AG04450 (cell line): ENCODE data around the gene LPIN2. TPM values are rescaled to one million over a fixed set of nuclear protein-coding genes. Genes with fewer than 3 reads are reported as not detected.

Experiments used
- CTCF ChIA-PET: fragments of 300-600, 350-600 bp; formaldehyde crosslinking; extraction: SDS; loops from one replicate; lab custom pipeline; 2022; ENCODE audit warnings: antibody characterized with exemption, inconsistent platforms; lab: Charles Lee
- POLR2A ChIA-PET: fragments of 350-600 bp; formaldehyde crosslinking; extraction: SDS; loops from one replicate; lab custom pipeline; 2021; ENCODE audit warnings: antibody characterized with exemption, inconsistent platforms; lab: Yijun Ruan, JAX
- DNase-seq: peaks from one replicate; pipeline ENCODE4 v3.0.0-alpha.2; 2011; ENCODE audit warnings: low read depth, low spot score
- H3K27ac ChIP-seq: one replicate; pipeline ENCODE4 v1.5.1; 2012; ENCODE audit warnings: low read depth, low read length, control low read depth
- H3K27me3 ChIP-seq: one replicate; pipeline ENCODE4 v1.6.0; 2012; ENCODE audit warnings: low read length; ENCODE audit not compliant: control insufficient read depth, insufficient read depth
- H3K4me3 ChIP-seq: 2 replicates; pipeline ENCODE4 v1.5.1; 2011; ENCODE audit warnings: mild to moderate bottlenecking, low read depth, low read length, control low read depth
- H3K9me3 ChIP-seq: 2 replicates; pipeline ENCODE4 v1.5.1; 2012; ENCODE audit warnings: low read length; ENCODE audit not compliant: control insufficient read depth, insufficient read depth
- polyA plus RNA-seq: library from polyadenylated mRNA; depleted of rRNA; stranded (reverse); fragments of >200 nt; gene quantifications from 2 replicates; pipeline ENCODE4 v1.2.3, GENCODE V29; 2011
- TF ChIP-seq, protein P1 (sequence below): IDR thresholded peaks from 2 replicates; pipeline ENCODE4 v1.5.1; 2011; ENCODE audit warnings: low read depth, low read length, control low read depth, inconsistent platforms

The LPIN2 gene
- polyA plus RNA-seq, 1 experiment = 46.7 TPM

- CTCF ChIA-PET = interaction anchor here (1.1 kb wide), 1 partner anchor 73 kb away, joined by 5 read pairs; no protein-coding TSS in a partner anchor
Measured at GRCh38 chr18:3055186-3055728, 42.3 kb upstream of the LPIN2 start.

GRCh38 chr18:3054780-3055179, 41.8 kb upstream of the LPIN2 start:
- peaks cover 3% of the 10 kb centered on the region; the same call in 1 of the 2 replicates for H3K9me3 ChIP-seq
- POLR2A ChIA-PET = no interaction called here
- CTCF ChIA-PET = no interaction called here
- TF ChIP-seq, protein P1, sequence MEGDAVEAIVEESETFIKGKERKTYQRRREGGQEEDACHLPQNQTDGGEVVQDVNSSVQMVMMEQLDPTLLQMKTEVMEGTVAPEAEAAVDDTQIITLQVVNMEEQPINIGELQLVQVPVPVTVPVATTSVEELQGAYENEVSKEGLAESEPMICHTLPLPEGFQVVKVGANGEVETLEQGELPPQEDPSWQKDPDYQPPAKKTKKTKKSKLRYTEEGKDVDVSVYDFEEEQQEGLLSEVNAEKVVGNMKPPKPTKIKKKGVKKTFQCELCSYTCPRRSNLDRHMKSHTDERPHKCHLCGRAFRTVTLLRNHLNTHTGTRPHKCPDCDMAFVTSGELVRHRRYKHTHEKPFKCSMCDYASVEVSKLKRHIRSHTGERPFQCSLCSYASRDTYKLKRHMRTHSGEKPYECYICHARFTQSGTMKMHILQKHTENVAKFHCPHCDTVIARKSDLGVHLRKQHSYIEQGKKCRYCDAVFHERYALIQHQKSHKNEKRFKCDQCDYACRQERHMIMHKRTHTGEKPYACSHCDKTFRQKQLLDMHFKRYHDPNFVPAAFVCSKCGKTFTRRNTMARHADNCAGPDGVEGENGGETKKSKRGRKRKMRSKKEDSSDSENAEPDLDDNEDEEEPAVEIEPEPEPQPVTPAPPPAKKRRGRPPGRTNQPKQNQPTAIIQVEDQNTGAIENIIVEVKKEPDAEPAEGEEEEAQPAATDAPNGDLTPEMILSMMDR = no peak
- H3K27me3 ChIP-seq = peaks cover 2% of the 10 kb centered on the region
- H3K27ac ChIP-seq = no peak overlapping the region
- H3K4me3 ChIP-seq = no peak overlapping the region
- DNase-seq = no peak

More at GRCh38 chr18:3055186-3055728, 42.3 kb upstream of the LPIN2 start:
- no peak overlapping the region for H3K4me3 ChIP-seq
- peaks cover 3% of the 10 kb centered on the region; the same call in 1 of the 2 replicates for H3K9me3 ChIP-seq
- TF ChIP-seq, protein P1 = no peak
- DNase-seq = no peak
- peaks cover 2% of the 10 kb centered on the region for H3K27me3 ChIP-seq
- POLR2A ChIA-PET = no interaction called here
- no peak overlapping the region for H3K27ac ChIP-seq

- Histone ChIP-seq H3K4me3 (no peak overlapping the region), H3K27me3 (peaks cover 2% of the 10 kb centered on the region), H3K27ac (no peak overlapping the region), H3K9me3 (peaks cover 3% of the 10 kb centered on the region; the same call in 1 of the 2 replicates)
- POLR2A ChIA-PET = no interaction called here
- TF ChIP-seq, protein P1 = no peak
- CTCF ChIA-PET = no interaction called here
- no peak for DNase-seq
Measured at GRCh38 chr18:3054214-3054613, 41.3 kb upstream of the LPIN2 start.

DNA sequence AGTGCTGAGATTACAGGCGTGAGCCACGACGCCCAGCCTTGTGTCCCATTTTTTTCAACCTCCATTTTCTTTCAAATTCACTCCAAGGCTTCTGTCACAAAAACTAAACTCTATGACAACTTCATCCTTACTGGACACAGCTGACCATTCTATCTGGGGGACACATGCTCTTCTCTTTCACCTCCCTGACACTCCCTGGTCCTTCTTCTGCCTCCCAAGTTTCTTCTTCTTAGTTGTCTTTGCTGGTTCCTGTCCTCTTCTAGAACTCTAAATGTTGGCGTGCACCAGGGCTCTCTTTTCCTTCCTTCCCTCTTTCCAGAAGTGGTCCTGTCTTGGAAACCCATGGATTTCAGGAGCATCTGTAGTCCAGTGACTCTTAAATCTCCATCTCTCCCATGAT, 40.1 kb upstream of the LPIN2 start:
- Histone ChIP-seq H3K9me3 (peaks cover 3% of the 10 kb centered on the region; the same call in 1 of the 2 replicates), H3K4me3 (no peak overlapping the region), H3K27me3 (peaks cover 2% of the 10 kb centered on the region), H3K27ac (no peak overlapping the region)
- DNase-seq = no peak
- ChIA-PET POLR2A (no interaction called here), CTCF (interaction anchor here (1.0 kb wide), 1 partner anchor 9 kb away, joined by 3 read pairs; no protein-coding TSS in a partner anchor)
- TF ChIP-seq, protein P1 = no peak

GRCh38 chr18:3052411-3052758, 39.4 kb upstream of the LPIN2 start:
- no peak overlapping the region for H3K27ac ChIP-seq
- peaks cover 2% of the 10 kb centered on the region for H3K27me3 ChIP-seq
- ChIA-PET CTCF (interaction anchor here (0.7 to 1.3 kb wide), 3 partner anchors 9 to 12 kb away, joined by 3 to 4 read pairs (median 3); no protein-coding TSS in a partner anchor), POLR2A (no interaction called here)
- H3K9me3 ChIP-seq = peaks cover 3% of the 10 kb centered on the region; the same call in 1 of the 2 replicates
- no peak for DNase-seq
- H3K4me3 ChIP-seq = no peak overlapping the region
- TF ChIP-seq, protein P1 = no peak
